ENCODE measurements around the gene TMEM120B.

DNA sequence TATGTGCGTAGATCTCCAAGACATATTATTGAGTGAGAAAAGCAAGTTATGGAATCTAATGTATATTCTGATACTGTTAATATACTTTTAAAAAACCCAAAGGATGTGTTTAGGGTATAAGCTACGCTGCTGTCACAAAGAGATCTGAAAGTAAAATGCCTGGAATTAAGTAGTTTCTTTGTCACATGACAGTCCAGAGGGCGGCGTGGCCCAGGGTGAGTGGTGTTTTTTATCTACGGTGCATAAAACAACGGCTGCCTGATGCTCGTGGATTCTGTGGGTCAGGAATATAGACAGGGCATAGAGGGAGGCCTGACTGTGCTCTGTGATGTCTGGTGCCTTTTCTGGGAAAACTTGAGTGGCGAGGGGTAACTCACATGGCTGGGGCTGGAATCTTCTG lies 21.3 kb downstream of the TMEM120B start:
- TF ChIP-seq, protein P1, sequence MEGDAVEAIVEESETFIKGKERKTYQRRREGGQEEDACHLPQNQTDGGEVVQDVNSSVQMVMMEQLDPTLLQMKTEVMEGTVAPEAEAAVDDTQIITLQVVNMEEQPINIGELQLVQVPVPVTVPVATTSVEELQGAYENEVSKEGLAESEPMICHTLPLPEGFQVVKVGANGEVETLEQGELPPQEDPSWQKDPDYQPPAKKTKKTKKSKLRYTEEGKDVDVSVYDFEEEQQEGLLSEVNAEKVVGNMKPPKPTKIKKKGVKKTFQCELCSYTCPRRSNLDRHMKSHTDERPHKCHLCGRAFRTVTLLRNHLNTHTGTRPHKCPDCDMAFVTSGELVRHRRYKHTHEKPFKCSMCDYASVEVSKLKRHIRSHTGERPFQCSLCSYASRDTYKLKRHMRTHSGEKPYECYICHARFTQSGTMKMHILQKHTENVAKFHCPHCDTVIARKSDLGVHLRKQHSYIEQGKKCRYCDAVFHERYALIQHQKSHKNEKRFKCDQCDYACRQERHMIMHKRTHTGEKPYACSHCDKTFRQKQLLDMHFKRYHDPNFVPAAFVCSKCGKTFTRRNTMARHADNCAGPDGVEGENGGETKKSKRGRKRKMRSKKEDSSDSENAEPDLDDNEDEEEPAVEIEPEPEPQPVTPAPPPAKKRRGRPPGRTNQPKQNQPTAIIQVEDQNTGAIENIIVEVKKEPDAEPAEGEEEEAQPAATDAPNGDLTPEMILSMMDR (conservative IDR thresholded peaks at IDR 0.05; ENCODE audit: low read depth, low read length) = no peak
- TF ChIP-seq EZH2phosphoT487 (IDR thresholded peaks at IDR 0.05; ENCODE audit: borderline replicate concordance, low read length) = no peak
